Measurements from ENCODE around the gene PTGES3L. TPM values are rescaled to one million over a fixed set of nuclear protein-coding genes. Genes with fewer than 3 reads are reported as not detected.

PTGES3L gene
- total and polyA plus RNA-seq, 2 of the 13 experiments (the other 11 are each of a cell fraction or from before 2014, with no cell fraction given) = 1.2 to 2.9 TPM

- TF ChIP-seq ARNTL (CRISPR knock-in tag; IDR thresholded peaks at IDR 0.05) = peak; percentile 61; the same call in 1 of the 2 replicates
- peak; percentile 19; the same call in 1 of the 2 replicates for TF ChIP-seq KLF15 (CRISPR knock-in tag; IDR thresholded peaks at IDR 0.05; ENCODE audit: borderline replicate concordance)
- TF ChIP-seq, protein P1, sequence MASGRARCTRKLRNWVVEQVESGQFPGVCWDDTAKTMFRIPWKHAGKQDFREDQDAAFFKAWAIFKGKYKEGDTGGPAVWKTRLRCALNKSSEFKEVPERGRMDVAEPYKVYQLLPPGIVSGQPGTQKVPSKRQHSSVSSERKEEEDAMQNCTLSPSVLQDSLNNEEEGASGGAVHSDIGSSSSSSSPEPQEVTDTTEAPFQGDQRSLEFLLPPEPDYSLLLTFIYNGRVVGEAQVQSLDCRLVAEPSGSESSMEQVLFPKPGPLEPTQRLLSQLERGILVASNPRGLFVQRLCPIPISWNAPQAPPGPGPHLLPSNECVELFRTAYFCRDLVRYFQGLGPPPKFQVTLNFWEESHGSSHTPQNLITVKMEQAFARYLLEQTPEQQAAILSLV (CRISPR knock-in tag; IDR thresholded peaks at IDR 0.05; ENCODE audit: borderline replicate concordance) = peak; percentile 69; the same call in 1 of the 2 replicates
- TF ChIP-seq NR2F2 (IDR thresholded peaks at IDR 0.05; ENCODE audit: borderline replicate concordance, low read depth) = peak; percentile 25; the same call in 1 of the 2 replicates
- TF ChIP-seq, protein P2, sequence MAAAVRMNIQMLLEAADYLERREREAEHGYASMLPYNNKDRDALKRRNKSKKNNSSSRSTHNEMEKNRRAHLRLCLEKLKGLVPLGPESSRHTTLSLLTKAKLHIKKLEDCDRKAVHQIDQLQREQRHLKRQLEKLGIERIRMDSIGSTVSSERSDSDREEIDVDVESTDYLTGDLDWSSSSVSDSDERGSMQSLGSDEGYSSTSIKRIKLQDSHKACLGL (CRISPR knock-in tag; IDR thresholded peaks at IDR 0.05) = peak; percentile 83
- no peak; the same call in 1 of the 2 replicates for TF ChIP-seq CEBPG (CRISPR knock-in tag; IDR thresholded peaks at IDR 0.05)
- TF ChIP-seq ZNF629 (CRISPR knock-in tag; conservative IDR thresholded peaks at IDR 0.05) = 0 out of 2 replicates have a peak, but pooled peaks have one; percentile 20
- no peak for TF ChIP-seq FOXK2 (IDR thresholded peaks at IDR 0.05)
- TF ChIP-seq SP2 (CRISPR knock-in tag; IDR thresholded peaks at IDR 0.05) = peak; percentile 49; the same call in 1 of the 2 replicates
- TF ChIP-seq, protein P3, sequence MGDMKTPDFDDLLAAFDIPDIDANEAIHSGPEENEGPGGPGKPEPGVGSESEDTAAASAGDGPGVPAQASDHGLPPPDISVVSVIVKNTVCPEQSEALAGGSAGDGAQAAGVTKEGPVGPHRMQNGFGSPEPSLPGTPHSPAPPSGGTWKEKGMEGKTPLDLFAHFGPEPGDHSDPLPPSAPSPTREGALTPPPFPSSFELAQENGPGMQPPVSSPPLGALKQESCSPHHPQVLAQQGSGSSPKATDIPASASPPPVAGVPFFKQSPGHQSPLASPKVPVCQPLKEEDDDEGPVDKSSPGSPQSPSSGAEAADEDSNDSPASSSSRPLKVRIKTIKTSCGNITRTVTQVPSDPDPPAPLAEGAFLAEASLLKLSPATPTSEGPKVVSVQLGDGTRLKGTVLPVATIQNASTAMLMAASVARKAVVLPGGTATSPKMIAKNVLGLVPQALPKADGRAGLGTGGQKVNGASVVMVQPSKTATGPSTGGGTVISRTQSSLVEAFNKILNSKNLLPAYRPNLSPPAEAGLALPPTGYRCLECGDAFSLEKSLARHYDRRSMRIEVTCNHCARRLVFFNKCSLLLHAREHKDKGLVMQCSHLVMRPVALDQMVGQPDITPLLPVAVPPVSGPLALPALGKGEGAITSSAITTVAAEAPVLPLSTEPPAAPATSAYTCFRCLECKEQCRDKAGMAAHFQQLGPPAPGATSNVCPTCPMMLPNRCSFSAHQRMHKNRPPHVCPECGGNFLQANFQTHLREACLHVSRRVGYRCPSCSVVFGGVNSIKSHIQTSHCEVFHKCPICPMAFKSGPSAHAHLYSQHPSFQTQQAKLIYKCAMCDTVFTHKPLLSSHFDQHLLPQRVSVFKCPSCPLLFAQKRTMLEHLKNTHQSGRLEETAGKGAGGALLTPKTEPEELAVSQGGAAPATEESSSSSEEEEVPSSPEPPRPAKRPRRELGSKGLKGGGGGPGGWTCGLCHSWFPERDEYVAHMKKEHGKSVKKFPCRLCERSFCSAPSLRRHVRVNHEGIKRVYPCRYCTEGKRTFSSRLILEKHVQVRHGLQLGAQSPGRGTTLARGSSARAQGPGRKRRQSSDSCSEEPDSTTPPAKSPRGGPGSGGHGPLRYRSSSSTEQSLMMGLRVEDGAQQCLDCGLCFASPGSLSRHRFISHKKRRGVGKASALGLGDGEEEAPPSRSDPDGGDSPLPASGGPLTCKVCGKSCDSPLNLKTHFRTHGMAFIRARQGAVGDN (CRISPR knock-in tag; IDR thresholded peaks at IDR 0.05) = peak; percentile 86
- peak; percentile 96 for TF ChIP-seq TFAP4 (IDR thresholded peaks at IDR 0.05; ENCODE audit: borderline replicate concordance, low read depth)
- peak; percentile 78; the same call in 1 of the 2 replicates for TF ChIP-seq ZNF614 (CRISPR knock-in tag; IDR thresholded peaks at IDR 0.05; ENCODE audit: borderline replicate concordance)
- TF ChIP-seq, protein P4, sequence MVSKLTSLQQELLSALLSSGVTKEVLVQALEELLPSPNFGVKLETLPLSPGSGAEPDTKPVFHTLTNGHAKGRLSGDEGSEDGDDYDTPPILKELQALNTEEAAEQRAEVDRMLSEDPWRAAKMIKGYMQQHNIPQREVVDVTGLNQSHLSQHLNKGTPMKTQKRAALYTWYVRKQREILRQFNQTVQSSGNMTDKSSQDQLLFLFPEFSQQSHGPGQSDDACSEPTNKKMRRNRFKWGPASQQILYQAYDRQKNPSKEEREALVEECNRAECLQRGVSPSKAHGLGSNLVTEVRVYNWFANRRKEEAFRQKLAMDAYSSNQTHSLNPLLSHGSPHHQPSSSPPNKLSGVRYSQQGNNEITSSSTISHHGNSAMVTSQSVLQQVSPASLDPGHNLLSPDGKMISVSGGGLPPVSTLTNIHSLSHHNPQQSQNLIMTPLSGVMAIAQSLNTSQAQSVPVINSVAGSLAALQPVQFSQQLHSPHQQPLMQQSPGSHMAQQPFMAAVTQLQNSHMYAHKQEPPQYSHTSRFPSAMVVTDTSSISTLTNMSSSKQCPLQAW (CRISPR knock-in tag; IDR thresholded peaks at IDR 0.05) = no peak
- TF ChIP-seq SOX6 (IDR thresholded peaks at IDR 0.05) = no peak
- TF ChIP-seq SOX6 (CRISPR knock-in tag; IDR thresholded peaks at IDR 0.05) = no peak; the same call in 1 of the 2 replicates
- TF ChIP-seq NR2F6 (IDR thresholded peaks at IDR 0.05) = no peak
- peak; percentile 16; the same call in 1 of the 2 replicates for TF ChIP-seq NR2F6 (CRISPR knock-in tag; IDR thresholded peaks at IDR 0.05)
- TF ChIP-seq ZNF782 (CRISPR knock-in tag; IDR thresholded peaks at IDR 0.05; ENCODE audit: borderline replicate concordance) = peak; percentile 91
- peak; percentile 84; the same call in 1 of the 2 replicates for TF ChIP-seq ZNF557 (CRISPR knock-in tag; IDR thresholded peaks at IDR 0.05)
- TF ChIP-seq, protein P5, sequence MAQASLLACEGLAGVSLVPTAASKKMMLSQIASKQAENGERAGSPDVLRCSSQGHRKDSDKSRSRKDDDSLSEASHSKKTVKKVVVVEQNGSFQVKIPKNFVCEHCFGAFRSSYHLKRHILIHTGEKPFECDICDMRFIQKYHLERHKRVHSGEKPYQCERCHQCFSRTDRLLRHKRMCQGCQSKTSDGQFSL (CRISPR knock-in tag; IDR thresholded peaks at IDR 0.05) = no peak; the same call in 1 of the 2 replicates
Measured at GRCh38 chr17:43021741-43022512, 42.0 kb upstream of the PTGES3L start, which contains the start of gene VAT1 (continued).

Data from HepG2 (cell line).